NCI-H460 (cell line): ENCODE data around the gene CAMK1D. TPM values are rescaled to one million over a fixed set of nuclear protein-coding genes. Genes with fewer than 3 reads are reported as not detected.
"Not testable (repeated sequence)": the region's sequence is repeated elsewhere in the genome, so short reads cannot be mapped to it uniquely, and the experiment has no call there.

ENCODE experiments used
- DNase-seq: peaks from one replicate; pipeline ENCODE4 v3.0.0-alpha.2; 2016; ENCODE audit warnings: low read depth; ENCODE audit errors: extremely low read depth
- polyA plus RNA-seq: library from polyadenylated mRNA; depleted of rRNA; stranded (reverse); fragments of >200 nt; gene quantifications from 2 replicates; pipeline ENCODE4 v1.2.3, GENCODE V29; 2014; cell fraction: nucleus; rRNA removed
- total RNA-seq: library from RNA; depleted of rRNA; stranded (reverse); fragments of >200 nt; shearing (Covaris generic); gene quantifications from 2 replicates; pipeline ENCODE4 v1.2.3, GENCODE V29; 2014; rRNA removed

CAMK1D gene
- total RNA-seq: 0.26 and 0.42 TPM in 2 replicates
- not detected in 2 replicates for polyA plus RNA-seq

DNA sequence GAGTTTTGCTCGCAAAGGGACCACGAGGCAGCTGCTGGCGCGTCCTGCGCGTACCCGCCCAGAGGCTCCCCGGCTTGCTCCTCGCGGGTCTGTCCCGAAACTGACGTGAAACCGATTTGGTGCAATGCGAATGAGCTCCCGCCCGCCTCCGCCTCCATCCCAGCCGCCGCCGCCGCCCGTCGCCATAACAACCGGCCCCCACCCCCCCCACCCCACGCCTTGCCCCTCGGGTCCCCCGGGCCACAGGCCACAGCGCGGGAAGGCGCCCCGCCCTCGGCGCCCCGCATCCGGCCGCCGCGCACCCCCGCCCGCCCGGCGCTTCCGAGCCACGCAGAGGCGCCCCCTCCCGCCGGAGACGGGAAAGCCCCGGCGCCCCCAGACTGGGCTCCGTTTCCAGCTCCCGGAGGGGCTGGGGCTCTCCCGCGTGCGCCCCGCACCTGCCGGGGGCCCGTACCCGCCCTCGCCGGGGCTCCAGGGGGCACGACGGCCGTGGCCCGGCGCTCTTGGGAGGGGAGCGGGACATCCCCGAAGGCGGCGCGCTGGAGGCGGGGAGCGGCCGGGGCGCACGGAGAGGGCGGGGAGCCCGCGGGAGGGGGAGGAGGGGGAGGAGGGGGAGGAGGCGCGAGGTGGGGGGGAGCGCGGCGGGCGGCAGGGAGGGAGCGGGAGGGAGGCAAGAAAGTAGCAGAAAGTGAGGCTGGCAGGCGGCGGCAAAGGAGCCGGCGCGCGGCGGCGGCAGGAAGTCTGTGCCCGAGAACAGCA is at the start of gene CAMK1D:
CAMK1D (plus strand) TSS at position 678 of the 759 bp plus-strand sequence.
- no peak for DNase-seq

DNA sequence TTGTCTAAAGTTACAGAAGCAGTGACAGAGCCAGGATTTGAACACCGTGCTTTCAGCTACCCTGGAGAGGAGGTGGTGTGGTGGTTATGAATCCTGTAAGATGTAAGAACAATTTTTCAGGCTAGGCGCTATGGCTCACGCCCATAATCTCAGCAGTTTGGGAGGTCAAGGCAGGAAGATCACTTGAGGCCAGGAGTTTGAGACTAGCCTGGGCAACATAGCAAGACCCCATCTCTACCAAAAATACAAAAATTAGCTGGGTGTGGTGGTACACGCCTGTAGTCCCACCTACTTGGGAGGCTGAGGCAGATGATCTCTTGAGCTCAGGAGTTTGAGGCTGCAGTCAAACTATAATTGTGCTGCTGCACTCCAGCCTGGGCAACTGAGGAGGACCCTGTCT is 48.3 kb upstream of the CAMK1D start:
- DNase-seq: not testable (repeated sequence)

DNA sequence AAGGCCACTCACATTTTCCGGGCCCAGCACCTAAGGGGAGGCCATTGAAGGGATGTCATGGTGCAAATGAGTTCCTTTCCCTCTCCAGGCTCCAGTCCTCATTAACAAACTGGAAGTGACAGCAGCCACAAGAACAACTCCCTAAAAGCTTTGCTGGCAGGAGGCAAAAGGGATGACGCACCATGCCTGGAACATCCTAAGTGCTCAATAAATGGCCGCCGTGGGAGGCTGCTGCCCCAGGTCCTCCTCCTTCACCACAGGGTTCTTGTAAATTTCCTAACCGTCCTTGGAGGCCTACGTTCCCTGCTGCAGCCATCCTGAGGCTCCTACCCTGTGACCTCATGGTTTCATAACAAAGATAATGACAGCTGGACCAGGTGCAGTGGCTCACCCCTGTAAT is 41.3 kb upstream of the CAMK1D start:
- no peak for DNase-seq

DNA sequence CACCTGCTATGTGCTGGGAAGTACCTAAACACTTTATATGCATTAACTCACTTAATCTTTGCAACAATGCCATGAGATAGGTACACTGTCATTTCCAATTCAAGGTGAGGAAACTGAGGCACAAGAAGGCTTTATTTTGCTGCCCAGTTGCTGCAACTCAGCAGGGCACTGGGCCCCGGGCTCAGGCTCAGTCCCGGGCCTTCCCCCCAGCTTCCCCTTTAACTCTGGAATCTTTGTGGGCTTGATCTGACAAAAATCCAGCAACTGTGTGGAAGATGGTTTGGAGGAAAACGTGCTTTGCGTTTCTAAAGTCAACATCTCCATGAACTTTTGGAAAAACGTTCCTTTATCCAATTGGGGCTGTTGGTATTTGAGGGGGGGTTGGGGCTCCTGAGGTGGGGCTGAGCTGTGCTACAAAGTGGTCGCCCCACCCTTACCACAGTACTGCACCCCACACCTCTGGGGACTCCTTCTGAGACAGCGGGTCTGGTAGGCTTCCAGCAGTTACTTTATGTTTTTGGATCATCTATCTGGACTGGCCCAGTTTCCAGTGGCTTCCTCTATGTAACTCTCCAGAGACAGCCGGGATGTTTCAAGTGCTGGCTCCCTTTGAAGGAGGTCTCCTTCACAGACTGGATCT is 40.5 kb upstream of the CAMK1D start:
- no peak for DNase-seq

DNA sequence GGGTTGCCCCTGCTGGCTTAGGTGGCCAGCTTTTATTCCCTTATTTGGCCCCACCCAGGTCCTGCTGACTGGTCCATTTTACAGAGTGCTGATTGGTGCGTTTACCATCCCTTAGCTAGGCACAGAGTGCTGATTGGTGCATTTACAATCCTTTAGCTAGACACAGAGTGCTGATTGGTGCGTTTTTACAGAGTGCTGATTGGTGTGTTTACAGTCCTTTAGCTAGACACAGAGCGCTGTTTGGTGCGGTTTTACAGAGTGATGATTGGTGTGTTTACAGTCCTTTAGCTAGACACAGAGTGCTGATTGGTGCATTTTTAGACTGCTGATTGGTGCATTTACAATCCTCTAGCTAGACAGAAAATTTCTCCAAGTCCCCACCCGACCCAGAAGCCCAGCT is 39.6 kb upstream of the CAMK1D start:
- DNase-seq: not testable (repeated sequence)

DNA sequence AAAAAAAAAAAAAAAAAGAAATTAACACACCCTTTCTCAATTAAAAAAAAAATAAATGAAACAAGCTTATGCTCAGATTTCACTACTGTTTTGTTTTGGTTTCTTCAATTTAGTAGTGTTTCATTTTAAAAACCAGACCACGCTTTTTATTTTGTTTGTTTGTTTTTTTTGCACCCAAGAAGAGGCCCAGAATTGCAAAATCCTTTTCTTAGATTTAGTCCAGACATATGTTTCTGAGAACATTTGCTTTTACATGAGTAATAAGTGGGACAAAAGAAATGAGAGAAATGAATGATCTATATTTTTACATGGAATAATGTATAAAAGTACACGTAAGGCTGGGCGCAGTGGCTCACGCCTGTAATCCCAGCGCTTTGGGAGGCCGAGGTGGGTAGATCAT is 34.5 kb upstream of the CAMK1D start:
- no peak for DNase-seq

DNA sequence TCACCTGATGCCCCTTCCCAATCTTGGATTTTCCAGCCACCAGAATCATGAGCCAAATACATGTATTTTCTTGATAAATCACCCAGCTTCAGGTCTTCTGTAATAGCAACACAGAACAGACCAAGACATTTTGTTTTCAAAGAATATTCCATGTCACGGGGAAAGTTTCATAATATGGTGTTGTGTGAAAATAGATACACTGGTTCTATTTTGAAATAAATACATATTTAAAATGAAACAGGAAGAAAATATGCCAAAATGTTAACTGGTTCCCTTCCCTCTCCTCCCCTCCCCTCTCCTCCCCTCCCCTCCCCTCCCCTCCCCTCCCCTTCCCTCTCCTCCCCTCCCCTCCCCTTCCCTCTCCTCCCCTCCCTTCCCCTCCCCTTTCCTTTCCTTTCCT is 30.3 kb upstream of the CAMK1D start:
- DNase-seq: no peak

DNA sequence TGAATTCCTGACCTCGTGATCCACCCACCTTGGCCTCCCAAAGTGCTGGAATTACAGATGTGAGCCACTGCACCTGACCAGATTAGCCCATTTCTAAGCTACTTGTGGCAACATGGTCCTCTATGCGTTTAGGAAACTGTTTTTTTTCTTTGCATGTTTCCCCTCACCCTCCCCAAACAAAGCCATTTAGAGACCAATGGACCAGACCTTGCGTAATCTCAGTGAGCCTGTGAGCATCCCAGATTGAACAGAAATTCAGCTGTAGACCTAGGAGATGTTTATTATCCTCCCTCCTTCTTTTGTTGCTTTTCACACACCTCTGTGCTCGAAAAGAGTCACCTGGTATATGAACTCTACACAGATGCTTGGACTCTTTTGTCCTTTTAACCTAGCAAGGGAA is 28.5 kb upstream of the CAMK1D start:
- no peak for DNase-seq

DNA sequence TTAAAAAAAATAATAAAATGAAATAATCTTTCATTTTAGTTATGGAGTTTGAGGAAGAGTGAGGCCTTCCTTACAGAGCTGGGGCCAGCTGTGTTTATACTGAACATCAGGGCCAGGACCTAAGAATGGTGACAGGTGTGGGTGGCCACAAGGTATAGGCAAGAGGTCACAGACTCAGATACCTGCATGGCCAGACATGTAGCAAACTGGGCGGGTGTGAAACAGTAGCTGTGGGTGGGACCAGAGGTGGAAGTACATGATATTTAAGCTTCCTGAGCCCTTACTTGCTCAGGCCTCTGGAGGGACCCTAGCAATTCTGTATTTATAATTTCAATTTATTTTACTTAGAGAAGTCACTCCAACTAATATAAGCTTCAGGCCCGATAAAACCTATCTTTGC is 27.7 kb upstream of the CAMK1D start:
- no peak for DNase-seq

DNA sequence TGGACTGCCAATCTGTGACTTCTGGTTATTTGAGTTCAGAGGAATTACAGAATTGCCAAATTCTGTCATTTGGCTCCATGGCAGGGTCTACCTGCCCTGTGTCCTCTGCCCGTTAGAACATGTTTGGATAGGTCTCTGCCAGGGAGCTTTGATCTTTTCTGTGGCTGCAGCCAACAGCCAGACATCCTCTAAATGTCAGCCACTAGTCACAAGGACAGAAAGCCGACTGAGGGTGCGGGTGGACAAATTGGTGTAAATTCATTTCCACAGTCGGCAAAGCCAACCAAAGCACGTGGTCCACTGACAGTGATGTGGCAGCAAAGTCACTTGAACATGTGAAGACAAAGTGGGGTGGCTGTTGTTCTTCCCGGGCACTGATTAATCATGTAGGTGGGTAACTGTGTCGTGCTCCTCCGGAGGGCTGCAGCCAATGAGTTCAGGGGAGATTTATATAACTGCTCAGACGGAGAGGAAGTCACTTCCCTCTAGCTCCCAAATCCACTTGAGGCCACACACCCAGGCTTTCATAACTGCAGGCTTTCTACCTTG is 26.7 kb upstream of the CAMK1D start:
- no peak for DNase-seq

DNA sequence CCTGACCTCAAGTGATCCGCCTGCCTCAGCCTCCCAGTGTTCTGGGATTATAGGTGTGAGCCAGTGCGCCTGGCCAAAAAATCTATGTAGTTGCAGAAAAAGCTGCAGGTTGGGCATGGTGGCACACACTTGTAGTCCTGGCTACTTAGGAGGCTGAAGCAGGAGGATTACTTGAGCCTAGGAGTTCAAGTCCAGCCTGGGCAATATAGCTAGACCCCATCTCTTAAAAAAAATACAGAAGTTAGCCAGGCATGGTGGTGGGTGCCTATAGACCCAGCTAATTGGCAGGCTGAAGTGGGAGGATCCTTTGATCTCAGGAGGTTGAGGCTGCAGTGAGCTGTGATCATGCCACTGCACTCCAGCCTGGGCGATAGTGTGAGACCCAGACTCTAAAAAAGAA is 24.8 kb upstream of the CAMK1D start:
- no peak for DNase-seq

DNA sequence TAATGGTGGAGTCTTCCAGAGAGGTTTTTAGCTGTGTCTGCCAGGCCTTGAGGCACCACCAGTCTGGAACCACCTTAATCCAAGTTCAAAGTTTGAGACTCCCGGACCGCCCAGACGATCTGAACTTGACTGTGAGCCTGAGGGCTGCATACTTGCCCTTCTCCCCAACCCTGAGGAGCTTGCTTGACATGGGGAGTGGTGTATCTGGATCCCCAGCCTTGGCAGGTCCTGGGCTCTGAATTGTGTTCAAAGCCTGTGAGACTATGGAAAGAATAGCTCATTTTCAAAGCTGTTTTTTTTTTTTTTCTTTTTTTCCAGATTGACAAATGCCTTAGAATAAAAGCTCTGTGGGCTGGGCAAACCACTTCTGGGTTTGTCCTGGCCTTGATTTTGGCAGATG is 22.3 kb upstream of the CAMK1D start:
- DNase-seq: no peak

DNA sequence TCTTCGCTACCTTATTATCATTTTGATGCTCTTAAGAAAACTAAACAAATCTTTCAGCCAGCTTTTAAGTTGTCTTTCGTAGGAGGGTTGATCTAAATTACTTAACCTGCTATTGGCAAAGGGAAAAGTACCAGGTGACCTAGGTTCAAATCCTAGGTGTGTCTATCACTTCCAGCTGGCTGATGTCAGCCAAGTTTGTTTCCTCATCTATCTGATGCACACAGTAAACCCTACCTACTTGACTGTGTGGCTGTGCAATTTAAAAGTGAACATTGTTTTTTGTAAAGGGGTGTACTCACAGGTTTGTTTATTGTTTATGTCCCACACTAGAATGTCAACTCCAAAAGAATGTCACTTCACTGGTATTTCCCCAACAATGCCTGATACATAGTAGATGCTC is 21.9 kb upstream of the CAMK1D start:
- no peak for DNase-seq

DNA sequence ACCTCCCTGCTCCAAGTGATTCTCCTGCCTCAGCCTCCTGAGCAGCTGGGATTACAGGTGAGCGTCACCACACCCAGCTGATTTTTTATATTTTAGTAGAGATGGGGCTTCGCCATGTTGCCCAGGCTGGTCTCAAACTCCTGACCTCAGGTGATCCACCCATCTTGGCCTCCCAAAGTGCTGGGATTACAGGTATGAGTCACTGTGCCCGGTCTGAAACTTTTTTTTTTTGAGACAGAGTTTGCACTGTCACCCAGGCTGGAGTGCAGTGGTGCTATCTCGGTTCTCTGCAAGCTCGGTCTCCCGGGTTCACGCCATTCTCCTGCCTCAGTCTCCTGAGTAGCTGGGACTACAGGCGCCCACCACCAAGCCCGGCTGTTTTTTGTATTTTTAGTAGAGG is 21.0 kb upstream of the CAMK1D start:
- DNase-seq: not testable (repeated sequence)

DNA sequence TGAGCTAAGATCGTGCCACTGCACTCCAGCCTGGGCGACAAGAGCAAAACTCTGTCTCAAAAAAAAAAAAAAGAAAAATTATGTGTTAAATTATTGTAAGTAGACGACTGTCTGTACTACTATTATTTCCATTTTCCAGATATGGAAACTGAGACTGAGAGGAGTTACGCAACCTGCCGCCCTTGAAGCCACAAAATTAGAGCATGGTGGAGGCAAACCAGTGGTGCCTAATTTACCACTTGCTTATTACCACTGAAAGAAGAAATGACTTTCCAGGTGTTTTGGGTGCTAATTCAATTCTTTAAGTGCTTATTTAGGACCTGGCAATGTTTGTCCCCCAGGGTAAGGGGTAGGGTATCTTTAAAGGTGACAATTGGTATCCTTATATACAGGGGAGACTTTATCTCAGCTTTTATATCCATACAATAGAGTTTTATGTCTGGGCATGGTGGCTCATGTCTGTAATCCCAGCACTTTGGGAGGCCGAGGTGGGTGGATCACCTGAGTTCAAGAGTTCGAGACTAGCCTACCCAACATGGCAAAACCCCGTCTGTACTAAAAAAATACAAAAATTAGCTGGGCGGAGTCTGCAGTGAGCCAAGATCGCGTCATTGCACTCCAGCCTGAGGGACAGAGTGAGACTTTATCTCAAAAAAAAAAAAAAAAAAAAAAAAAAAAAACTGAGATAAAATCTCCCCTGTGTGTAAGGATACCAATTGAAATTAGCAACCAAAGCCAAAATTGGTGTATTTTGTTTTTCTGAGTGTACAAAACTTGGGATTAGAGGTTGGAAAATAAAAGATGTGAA is 16.6 kb upstream of the CAMK1D start:
- no peak for DNase-seq

DNA sequence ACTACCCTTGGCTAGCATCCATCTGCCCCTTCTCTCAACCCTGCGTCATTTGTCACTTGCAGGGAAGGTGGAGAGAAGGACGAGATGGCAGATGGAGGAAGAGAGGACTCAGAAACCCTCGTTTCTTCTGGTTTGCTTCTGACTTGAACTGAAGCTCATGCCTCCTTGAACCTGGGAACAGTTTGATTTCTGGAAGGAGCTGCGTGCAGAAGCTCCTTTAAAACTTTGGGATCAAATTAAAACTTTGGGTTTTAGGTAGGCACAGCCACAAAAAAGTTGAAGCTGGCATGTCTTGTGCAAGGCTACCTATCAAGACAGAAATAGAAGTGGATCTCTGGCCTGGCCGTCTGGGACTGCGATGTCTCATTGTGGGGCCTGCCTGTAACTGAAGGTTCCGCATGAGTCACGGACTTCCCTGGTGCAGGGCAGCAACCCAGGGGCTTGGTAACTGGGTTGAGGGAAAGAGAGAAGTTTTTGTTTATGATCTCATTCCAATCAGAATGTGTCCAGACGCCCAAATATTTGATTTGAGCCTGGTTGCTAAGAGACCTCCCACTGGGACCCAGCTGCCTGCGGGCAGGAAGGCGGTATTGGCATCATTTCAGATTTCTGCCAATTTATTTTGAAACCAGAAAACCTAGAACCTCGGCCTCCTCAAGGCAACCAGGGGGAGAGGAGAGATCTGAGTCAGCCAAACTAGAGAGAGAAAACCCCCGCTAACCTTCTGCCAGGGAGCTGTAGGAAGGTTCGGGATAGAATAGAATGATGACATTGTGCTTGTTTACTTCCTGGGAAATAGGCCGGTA is 15.8 kb upstream of the CAMK1D start:
- DNase-seq: peak; percentile 24

DNA sequence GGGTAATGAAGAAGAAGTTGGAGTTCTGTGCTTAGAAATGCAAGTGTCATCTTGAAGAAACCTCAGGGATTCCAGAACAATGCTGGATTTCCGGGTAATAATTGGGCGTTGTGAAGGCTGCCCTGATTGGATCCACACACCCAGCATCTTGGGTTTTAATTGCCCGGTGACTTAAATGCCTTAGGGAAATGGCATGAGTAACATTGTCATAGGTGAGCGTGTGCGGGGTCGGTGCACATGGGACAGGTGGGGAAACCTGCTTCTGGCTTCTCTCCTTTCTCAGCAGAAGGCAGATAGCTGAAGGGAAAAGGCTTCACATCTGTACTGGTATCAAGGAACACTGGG is 15.2 kb upstream of the CAMK1D start:
- no peak for DNase-seq

DNA sequence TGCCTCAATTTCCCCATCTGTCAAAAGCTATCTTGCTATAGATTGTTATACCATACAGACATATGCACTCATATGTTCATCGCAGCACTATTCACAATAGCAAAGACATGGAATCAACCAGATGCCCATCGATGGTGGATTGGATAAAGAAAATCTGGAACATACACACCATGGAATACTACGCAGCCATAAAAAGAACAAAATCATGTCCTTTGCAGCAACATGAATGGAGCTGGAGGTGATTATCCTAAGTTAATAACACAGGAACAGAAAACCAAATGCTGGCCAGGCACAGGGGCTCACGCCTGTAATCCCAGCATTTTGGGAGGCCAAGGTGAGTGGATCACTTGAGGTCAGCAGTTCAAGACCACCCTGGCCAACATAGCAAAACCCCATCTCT is 14.2 kb upstream of the CAMK1D start:
- DNase-seq: not testable (repeated sequence)

DNA sequence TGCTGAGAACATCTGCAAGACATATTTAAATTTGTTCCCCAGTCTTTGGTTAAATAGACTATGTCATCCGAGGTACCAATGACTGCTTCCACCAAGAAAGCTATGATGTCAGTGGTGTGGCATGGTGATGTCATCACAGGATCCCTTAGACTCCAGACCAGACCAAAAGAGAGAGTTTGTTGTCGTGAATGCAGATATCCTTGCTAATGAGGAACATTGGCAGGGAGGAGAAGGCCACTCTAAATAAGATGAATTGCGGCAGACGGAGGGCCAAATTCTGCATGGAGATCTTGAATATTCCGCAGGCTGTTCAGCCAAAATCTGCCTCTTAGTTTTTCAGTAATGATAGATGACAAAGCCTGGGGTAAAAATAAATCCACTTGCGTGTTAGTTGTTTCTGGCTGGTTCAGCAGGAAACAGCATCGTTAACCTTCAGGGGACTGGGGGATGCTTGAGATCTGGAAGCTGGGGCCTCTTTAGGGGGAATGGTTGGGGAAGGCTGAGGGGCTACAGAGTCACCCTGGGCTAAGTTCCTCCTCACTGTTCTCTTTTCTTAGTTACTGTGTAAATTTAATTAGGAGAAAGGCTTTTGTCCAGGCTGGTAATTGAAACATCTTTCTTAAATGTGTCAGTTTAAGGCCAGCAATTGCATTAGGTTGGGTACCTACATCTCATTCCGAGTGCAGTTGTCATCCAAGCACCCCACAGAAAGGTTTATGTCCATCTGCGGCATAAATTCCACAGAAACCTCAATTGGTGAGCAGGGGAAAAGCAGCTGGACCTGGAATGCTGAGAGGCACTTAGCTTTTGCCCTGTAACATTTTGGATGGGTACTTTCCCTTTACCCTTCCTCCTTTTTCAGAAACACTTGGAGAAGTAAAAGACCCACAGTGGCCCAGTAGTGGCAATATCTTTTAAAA is 11.6 kb upstream of the CAMK1D start:
- no peak for DNase-seq
